Mesothelial cell of epicardium (in vitro differentiated cells): ENCODE data around the gene PPP6R2. TPM values are rescaled to one million over a fixed set of nuclear protein-coding genes. Genes with fewer than 3 reads are reported as not detected.

Experiments used
- DNase-seq, 2 experiments: peaks; one replicate each; pipeline ENCODE4 v3.0.0; 2021; ENCODE audit warnings: low spot score in 2 of 2; ENCODE audit not compliant: unreplicated experiment in 2 of 2
- H3K27ac Mint-ChIP-seq: 2 replicates; pipeline ENCODE4 v1.8.0; 2021; ENCODE audit warnings: mixed read lengths
- H3K27me3 Mint-ChIP-seq: 2 replicates; pipeline ENCODE4 v1.8.0; 2021; ENCODE audit warnings: low read depth, mixed read lengths
- H3K36me3 Mint-ChIP-seq: 2 replicates; pipeline ENCODE4 v1.8.0; 2021; ENCODE audit warnings: mixed read lengths
- H3K4me1 Mint-ChIP-seq: 2 replicates; pipeline ENCODE4 v1.8.0; 2021; ENCODE audit warnings: mixed read lengths
- H3K4me3 Mint-ChIP-seq: 2 replicates; pipeline ENCODE4 v1.8.0; 2021; ENCODE audit warnings: mild to moderate bottlenecking, moderate library complexity, mixed read lengths
- H3K9me3 Mint-ChIP-seq: 2 replicates; pipeline ENCODE4 v1.8.0; 2021; ENCODE audit warnings: mixed read lengths
- total RNA-seq: library from RNA; stranded (reverse); gene quantifications from 3 replicates; pipeline ENCODE4 v1.2.1, GENCODE V29; 2021
- TF ChIP-seq, protein P1 (sequence below): fragments of 200-600 bp; sonication (generic); IDR thresholded peaks from one replicate; pipeline ENCODE4 v1.5.0; 2021; ENCODE audit warnings: antibody characterized with exemption; ENCODE audit not compliant: unreplicated experiment

The PPP6R2 gene
- total RNA-seq, 1 donor from 2014 or later: 83.7 TPM

DNA sequence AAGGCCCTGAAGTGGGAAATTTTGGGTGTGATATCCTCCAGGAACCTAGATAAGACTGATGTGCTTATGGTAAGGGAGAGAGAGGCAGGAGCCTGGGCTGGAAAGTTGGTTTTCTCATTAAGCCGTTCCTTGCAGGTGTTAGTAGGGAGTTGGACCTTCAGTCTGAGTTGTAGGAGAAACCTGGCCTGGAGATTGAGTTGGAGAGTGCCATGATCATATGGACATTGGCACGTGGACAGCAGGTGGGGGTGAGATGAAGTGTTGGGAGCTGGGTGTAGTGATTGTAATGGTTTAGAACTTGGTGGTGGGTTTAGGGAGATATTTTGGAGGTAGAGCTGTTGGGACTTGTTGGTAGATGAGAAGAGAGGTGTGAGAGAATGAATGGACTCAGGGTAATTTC is 4.9 kb downstream of the PPP6R2 start:
- Mint-ChIP-seq H3K27ac (no peak overlapping the region), H3K9me3 (no peaks in the 10 kb centered on the region), H3K4me3 (no peak overlapping the region), H3K4me1 (peaks cover 2% of the 10 kb centered on the region), H3K27me3 (no peaks in the 10 kb centered on the region), H3K36me3 (peaks cover 4% of the 10 kb centered on the region)
- DNase-seq: no peak
- TF ChIP-seq, protein P1, sequence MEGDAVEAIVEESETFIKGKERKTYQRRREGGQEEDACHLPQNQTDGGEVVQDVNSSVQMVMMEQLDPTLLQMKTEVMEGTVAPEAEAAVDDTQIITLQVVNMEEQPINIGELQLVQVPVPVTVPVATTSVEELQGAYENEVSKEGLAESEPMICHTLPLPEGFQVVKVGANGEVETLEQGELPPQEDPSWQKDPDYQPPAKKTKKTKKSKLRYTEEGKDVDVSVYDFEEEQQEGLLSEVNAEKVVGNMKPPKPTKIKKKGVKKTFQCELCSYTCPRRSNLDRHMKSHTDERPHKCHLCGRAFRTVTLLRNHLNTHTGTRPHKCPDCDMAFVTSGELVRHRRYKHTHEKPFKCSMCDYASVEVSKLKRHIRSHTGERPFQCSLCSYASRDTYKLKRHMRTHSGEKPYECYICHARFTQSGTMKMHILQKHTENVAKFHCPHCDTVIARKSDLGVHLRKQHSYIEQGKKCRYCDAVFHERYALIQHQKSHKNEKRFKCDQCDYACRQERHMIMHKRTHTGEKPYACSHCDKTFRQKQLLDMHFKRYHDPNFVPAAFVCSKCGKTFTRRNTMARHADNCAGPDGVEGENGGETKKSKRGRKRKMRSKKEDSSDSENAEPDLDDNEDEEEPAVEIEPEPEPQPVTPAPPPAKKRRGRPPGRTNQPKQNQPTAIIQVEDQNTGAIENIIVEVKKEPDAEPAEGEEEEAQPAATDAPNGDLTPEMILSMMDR: no peak

DNA sequence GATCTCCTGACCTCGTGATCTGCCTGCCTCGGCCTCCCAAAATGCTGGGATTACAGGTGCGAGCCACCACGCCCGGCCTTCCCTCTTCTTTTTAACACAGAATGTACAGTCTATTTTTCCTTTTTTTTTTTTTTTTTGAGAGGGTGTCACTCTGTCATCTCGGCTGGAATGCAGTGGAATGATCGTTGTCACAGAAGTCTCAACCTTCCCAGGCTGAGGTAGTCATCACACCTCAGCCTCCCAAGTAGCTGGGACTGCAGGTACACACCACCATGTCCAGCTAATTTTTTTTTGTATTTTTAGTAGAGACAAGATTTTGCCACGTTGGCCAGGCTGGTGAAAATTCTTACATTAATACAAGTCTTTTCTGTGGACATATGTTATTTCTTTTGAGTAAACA is 13.1 kb downstream of the PPP6R2 start:
- Mint-ChIP-seq H3K27me3 (no peaks in the 10 kb centered on the region), H3K9me3 (peaks cover 4% of the 10 kb centered on the region), H3K4me3 (no peak overlapping the region)

DNA sequence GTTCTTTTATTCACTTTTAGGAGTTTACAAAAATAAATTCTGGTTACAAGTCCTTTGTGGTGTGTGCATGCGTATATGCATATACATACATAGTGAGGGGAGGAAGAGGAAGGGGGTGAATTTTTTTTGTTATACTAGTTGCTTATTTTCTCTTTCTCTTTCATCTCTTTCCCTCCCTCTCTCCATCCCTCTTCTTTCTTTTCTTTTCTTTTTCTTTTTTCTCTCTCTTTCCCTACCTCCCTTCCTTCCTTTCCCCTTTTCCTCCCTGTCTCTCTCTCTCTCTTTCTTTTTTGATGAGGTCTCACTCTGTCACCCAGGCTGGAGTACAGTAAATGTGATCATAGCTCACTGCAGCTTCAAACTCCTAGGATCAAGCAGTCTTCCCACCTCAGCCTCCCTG is 14.1 kb downstream of the PPP6R2 start:
- Mint-ChIP-seq H3K9me3 (peaks cover 4% of the 10 kb centered on the region), H3K36me3 (peaks cover 21% of the 10 kb centered on the region), H3K27ac (peak overlapping the region; percentile 15), H3K27me3 (no peaks in the 10 kb centered on the region), H3K4me1 (no peaks in the 10 kb centered on the region), H3K4me3 (no peak overlapping the region)
- no peak for DNase-seq
- TF ChIP-seq, protein P1: no peak

More for the DNA sequence above, 13.1 kb downstream of the PPP6R2 start:
- Mint-ChIP-seq H3K27ac (no peak overlapping the region), H3K36me3 (peaks cover 23% of the 10 kb centered on the region), H3K4me1 (no peaks in the 10 kb centered on the region)
- no peak for DNase-seq
- TF ChIP-seq, protein P1: no peak

DNA sequence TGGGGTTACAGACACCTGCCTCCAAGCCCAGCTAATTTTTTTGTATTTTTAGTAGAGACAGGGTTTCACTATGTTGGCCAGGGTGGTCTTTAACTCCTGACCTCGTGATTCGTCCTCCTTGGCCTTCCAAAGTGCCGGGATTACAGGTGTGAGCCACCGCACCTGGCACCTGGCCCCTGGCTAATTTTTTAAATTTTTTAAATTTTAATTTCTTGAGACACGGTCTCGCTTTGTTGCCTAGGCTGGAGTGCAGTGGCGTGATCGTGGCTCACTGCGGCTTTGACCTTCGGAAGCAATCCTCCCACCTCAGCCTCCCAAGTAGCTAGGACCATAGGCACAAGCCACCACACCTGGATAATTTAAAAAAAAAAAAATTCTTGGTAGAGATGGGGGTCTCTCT is 14.6 kb downstream of the PPP6R2 start:
- H3K36me3 Mint-ChIP-seq: peaks cover 21% of the 10 kb centered on the region
- TF ChIP-seq, protein P1: no peak
- no peak for DNase-seq
- H3K27me3 Mint-ChIP-seq: no peaks in the 10 kb centered on the region
- H3K9me3 Mint-ChIP-seq: peaks cover 4% of the 10 kb centered on the region
- no peak overlapping the region for H3K27ac Mint-ChIP-seq
- no peak overlapping the region for H3K4me3 Mint-ChIP-seq
- no peaks in the 10 kb centered on the region for H3K4me1 Mint-ChIP-seq

DNA sequence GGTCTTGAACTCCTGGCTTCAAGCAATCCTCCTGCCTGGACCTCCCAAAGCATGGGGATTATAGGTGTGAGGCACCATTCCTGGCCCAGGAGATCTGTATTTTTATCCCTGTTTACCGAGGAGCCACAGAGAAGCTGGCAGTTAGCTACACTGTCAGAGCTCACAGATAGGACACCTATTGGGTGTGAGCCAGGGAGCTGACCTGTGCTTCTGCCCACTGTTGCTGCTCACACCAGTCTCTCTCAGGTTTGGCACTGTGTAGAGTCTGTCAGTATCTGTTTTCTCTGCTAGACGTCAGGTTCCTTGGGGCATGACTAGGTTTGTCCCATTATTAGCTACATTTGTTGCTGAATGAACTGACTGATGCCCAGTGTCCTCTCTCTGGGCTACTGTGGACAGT is 17.5 kb downstream of the PPP6R2 start:
- no peak for DNase-seq
- TF ChIP-seq, protein P1: no peak
- no peak overlapping the region for H3K4me3 Mint-ChIP-seq
- no peak overlapping the region for H3K27ac Mint-ChIP-seq
- H3K4me1 Mint-ChIP-seq: no peaks in the 10 kb centered on the region
- peaks cover 4% of the 10 kb centered on the region for H3K9me3 Mint-ChIP-seq
- no peaks in the 10 kb centered on the region for H3K27me3 Mint-ChIP-seq
- H3K36me3 Mint-ChIP-seq: peaks cover 25% of the 10 kb centered on the region

DNA sequence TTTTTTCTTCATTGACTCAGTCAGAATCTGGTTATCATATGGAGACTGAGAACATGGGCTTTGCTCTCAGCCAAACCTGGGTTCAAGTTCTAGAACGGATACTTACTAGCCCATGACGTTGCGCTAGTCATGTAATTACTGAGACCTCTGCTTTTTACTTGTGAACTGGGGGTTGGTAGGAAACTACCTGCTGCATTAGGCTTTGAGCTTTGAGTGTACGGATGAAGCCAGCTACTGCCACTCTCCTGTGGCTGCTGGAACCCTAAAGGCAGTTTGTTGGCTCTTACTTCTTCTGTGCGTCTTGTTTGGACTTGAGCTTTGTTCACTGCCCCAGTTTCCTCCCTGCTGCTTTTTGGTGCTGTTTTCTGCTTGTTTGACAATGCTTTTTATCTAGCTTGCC is 18.1 kb downstream of the PPP6R2 start:
- Mint-ChIP-seq H3K4me3 (no peak overlapping the region), H3K36me3 (peaks cover 23% of the 10 kb centered on the region), H3K27ac (no peak overlapping the region), H3K27me3 (no peaks in the 10 kb centered on the region), H3K4me1 (peaks cover 3% of the 10 kb centered on the region), H3K9me3 (peaks cover 4% of the 10 kb centered on the region)
- TF ChIP-seq, protein P1: no peak
- no peak for DNase-seq
